A549 (cell line): ENCODE data around the gene SUPT20HL1.

Source experiments
- BHLHE40 ChIP-seq: IDR thresholded peaks from 2 replicates; pipeline ENCODE4 v1.6.1; 2012; ENCODE audit warnings: low read depth, low read length, inconsistent platforms
- CTCF ChIP-seq: fragments of >200 bp; sonication (Bioruptor Twin); formaldehyde crosslinking; IDR thresholded peaks from 3 replicates; pipeline ENCODE4 v1.5.1; 2016
- HDAC2 ChIP-seq: fragments of 200-600 bp; sonication (generic); IDR thresholded peaks from 2 replicates; pipeline ENCODE4 v1.6.1; 2016
- HES2 ChIP-seq: fragments of >200 bp; sonication (Bioruptor Twin); formaldehyde crosslinking; IDR thresholded peaks from 2 replicates; pipeline ENCODE4 v1.6.1; 2016
- MYC ChIP-seq: IDR thresholded peaks from 2 replicates; pipeline ENCODE4 v1.6.1; 2012; ENCODE audit warnings: mild to moderate bottlenecking, inconsistent platforms, low read length, improper control_type of control experiment, borderline replicate concordance
- PHF8 ChIP-seq: fragments of 200-600 bp; sonication (generic); IDR thresholded peaks from 2 replicates; pipeline ENCODE4 v1.6.1; 2016; ENCODE audit warnings: low read depth, mild to moderate bottlenecking, antibody characterized with exemption, moderate library complexity, borderline replicate concordance
- POLR2AphosphoS2 ChIP-seq: conservative IDR thresholded peaks from 2 replicates; pipeline ENCODE4 v1.6.1; 2012; ENCODE audit warnings: low read length, improper control_type of control experiment, inconsistent platforms
- RCOR1 ChIP-seq: fragments of 150-350 bp; IDR thresholded peaks from 2 replicates; pipeline ENCODE4 v1.6.1; 2014; ENCODE audit warnings: antibody characterized with exemption, low read length, low read depth
- RFX5 ChIP-seq: fragments of 450-650 bp; IDR thresholded peaks from 2 replicates; pipeline ENCODE4 v1.7.1; 2014; ENCODE audit warnings: antibody characterized with exemption, mild to moderate bottlenecking, moderate library complexity
- SMC3 ChIP-seq: fragments of >200 bp; sonication (Bioruptor Twin); formaldehyde crosslinking; IDR thresholded peaks from 3 replicates; pipeline ENCODE4 v1.6.1; 2018; ENCODE audit warnings: inconsistent platforms
- USF2 ChIP-seq: fragments of 450-650 bp; IDR thresholded peaks from 2 replicates; pipeline ENCODE4 v1.6.1; 2014; ENCODE audit warnings: antibody characterized with exemption
- TF ChIP-seq, protein P1 (sequence below): IDR thresholded peaks from 2 replicates; pipeline ENCODE4 v1.6.1; 2012; ENCODE audit warnings: low read depth, borderline replicate concordance

GRCh38 chrX:24339911-24340310 lies 20.5 kb upstream of the SUPT20HL1 start:
- TF ChIP-seq RCOR1 (no peak), SMC3 (no peak), CTCF (no peak), HES2 (no peak), MYC (no peak), BHLHE40 (no peak), USF2 (no peak), HDAC2 (no peak), PHF8 (no peak), RFX5 (no peak), POLR2AphosphoS2 (no peak)
- TF ChIP-seq, protein P1, sequence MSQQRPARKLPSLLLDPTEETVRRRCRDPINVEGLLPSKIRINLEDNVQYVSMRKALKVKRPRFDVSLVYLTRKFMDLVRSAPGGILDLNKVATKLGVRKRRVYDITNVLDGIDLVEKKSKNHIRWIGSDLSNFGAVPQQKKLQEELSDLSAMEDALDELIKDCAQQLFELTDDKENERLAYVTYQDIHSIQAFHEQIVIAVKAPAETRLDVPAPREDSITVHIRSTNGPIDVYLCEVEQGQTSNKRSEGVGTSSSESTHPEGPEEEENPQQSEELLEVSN = no peak
